Anterior cingulate cortex (tissue), 58 donors: ENCODE results near the gene TANK.
"Not testable (repeated sequence)": the region's sequence is repeated elsewhere in the genome, so short reads cannot be mapped to it uniquely, and the experiment has no call there.

ENCODE experiments used
- DNase-seq, 58 donors: peaks; one replicate each; lab custom pipeline; 2025; lab: John Stamatoyannopoulos, UW

The TANK gene

GRCh38 chr2:161132384-161132783 is 27.8 kb upstream of the TANK start:
- DNase-seq, result not testable (repeated sequence)

- DNase-seq, result no peak
These were observed 26.9 kb upstream of the TANK start for GRCh38 chr2:161133366-161133765.

GRCh38 chr2:161134547-161135518 is 25.4 kb upstream of the TANK start:
- DNase-seq, result peak in 18 of 58 donors; percentile 2 to 64 (median 18)

GRCh38 chr2:161135951-161136593 is 24.2 kb upstream of the TANK start:
- DNase-seq, result no peak

- DNase-seq, result no peak
These were observed 23.4 kb upstream of the TANK start for GRCh38 chr2:161136696-161137324.

GRCh38 chr2:161138429-161138828 is 21.8 kb upstream of the TANK start:
- no peak for DNase-seq

GRCh38 chr2:161139098-161139987 is 20.9 kb upstream of the TANK start:
- no peak for DNase-seq

GRCh38 chr2:161141033-161141432 is 19.2 kb upstream of the TANK start:
- DNase-seq, result no peak

- no peak for DNase-seq
These were observed 13.9 kb upstream of the TANK start for GRCh38 chr2:161146209-161146775.

GRCh38 chr2:161146996-161147395 is 13.2 kb upstream of the TANK start:
- DNase-seq, result no peak

GRCh38 chr2:161147856-161148255 is 12.4 kb upstream of the TANK start:
- no peak for DNase-seq

GRCh38 chr2:161150704-161151103 is 9.5 kb upstream of the TANK start:
- DNase-seq, result no peak

GRCh38 chr2:161152302-161152701 is 7.9 kb upstream of the TANK start:
- no peak for DNase-seq

- DNase-seq, result no peak
These were observed 1.3 kb upstream of the TANK start for GRCh38 chr2:161158882-161159281.

- DNase-seq, result peak in 1 of 58 donors; percentile 38
These were observed 587 bp upstream of the TANK start for GRCh38 chr2:161159456-161160225.

GRCh38 chr2:161161074-161161706 is 962 bp downstream of the TANK start:
- DNase-seq, result no peak

- DNase-seq, result no peak
These were observed 3.2 kb downstream of the TANK start for GRCh38 chr2:161163440-161163839.

- DNase-seq, result no peak
These were observed 3.9 kb downstream of the TANK start for GRCh38 chr2:161164161-161164560.

GRCh38 chr2:161165266-161165665 is 5.0 kb downstream of the TANK start:
- no peak for DNase-seq
